Esophagus muscularis mucosa (tissue), 3 donors: Measurements from ENCODE around the gene C5orf58.

Source experiments
- POLR2A ChIP-seq: fragments of 450-650 bp; IDR thresholded peaks from one replicate; pipeline ENCODE4 v1.6.1; 2017; ENCODE audit warnings: antibody characterized with exemption, moderate library complexity, mild to moderate bottlenecking, low read depth
- TF ChIP-seq, protein P1 (sequence below), 3 experiments: fragments of 200-600 bp in 2 of 3; fragments of 450-650 bp in 1 of 3; sonication (generic) in 2 of 3; IDR thresholded peaks; one replicate each; pipeline ENCODE4 v1.5.1; 2017 to 2019; ENCODE audit warnings: antibody characterized with exemption in 3 of 3, mild to moderate bottlenecking in 2 of 3, moderate library complexity in 1 of 3

DNA sequence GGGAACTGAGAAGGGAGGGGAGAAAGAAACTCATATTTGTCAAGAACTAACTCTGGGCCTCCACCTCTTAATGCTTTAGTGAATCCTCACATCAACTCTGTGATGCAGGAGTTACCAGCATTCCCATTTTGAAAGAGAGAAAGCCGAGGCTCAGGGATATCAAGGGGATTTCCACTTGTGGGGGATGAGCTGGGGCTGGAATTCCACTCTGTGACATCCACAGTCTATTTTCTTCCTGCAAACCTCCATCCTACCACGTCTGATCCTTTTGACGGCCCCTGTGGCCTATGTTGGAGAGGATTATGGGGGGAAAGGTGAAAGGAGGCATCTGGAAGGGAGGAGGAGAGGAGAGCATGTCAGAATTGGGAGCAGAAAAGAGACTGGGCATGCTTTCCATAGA is 55.8 kb downstream of the C5orf58 start:
- TF ChIP-seq, protein P1, sequence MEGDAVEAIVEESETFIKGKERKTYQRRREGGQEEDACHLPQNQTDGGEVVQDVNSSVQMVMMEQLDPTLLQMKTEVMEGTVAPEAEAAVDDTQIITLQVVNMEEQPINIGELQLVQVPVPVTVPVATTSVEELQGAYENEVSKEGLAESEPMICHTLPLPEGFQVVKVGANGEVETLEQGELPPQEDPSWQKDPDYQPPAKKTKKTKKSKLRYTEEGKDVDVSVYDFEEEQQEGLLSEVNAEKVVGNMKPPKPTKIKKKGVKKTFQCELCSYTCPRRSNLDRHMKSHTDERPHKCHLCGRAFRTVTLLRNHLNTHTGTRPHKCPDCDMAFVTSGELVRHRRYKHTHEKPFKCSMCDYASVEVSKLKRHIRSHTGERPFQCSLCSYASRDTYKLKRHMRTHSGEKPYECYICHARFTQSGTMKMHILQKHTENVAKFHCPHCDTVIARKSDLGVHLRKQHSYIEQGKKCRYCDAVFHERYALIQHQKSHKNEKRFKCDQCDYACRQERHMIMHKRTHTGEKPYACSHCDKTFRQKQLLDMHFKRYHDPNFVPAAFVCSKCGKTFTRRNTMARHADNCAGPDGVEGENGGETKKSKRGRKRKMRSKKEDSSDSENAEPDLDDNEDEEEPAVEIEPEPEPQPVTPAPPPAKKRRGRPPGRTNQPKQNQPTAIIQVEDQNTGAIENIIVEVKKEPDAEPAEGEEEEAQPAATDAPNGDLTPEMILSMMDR (IDR thresholded peaks at IDR 0.05), result no peak
- no peak for TF ChIP-seq POLR2A
